Measurements from ENCODE around the gene SLC8A1.

Gene SLC8A1

GRCh38 chr2:40450796-40451430 is 977 bp downstream of the SLC8A1 start:
- H3K4me3 ChIP-seq (ENCODE audit: low read depth, low read length): peak overlapping the region; percentile 89
- H3K9me3 ChIP-seq (ENCODE audit: severe bottlenecking): no peaks in the 10 kb centered on the region
- no peaks in the 10 kb centered on the region for H3K27me3 ChIP-seq (ENCODE audit: insufficient read depth, low read depth, severe bottlenecking)
- H3K36me3 ChIP-seq: no peaks in the 10 kb centered on the region
- no peak overlapping the region for H3K27ac ChIP-seq
- peak; percentile 36 for DNase-seq
- no peak for TF ChIP-seq CTCF (IDR thresholded peaks at IDR 0.05; ENCODE audit: low read depth, low read length)

- no peak for TF ChIP-seq CTCF (IDR thresholded peaks at IDR 0.05; ENCODE audit: low read depth, low read length)
- Histone ChIP-seq H3K36me3 (no peaks in the 10 kb centered on the region), H3K27ac (no peak overlapping the region), H3K27me3 (ENCODE audit: insufficient read depth, low read depth, severe bottlenecking) (no peaks in the 10 kb centered on the region), H3K4me3 (ENCODE audit: low read depth, low read length) (peak overlapping the region; percentile 89), H3K9me3 (ENCODE audit: severe bottlenecking) (no peaks in the 10 kb centered on the region)
- no peak for DNase-seq
Observed at GRCh38 chr2:40450066-40450795, 1.7 kb downstream of the SLC8A1 start.

GRCh38 chr2:40448476-40449079 is 3.3 kb downstream of the SLC8A1 start:
- Histone ChIP-seq H3K36me3 (no peaks in the 10 kb centered on the region), H3K27me3 (ENCODE audit: insufficient read depth, low read depth, severe bottlenecking) (no peaks in the 10 kb centered on the region), H3K9me3 (ENCODE audit: severe bottlenecking) (no peaks in the 10 kb centered on the region), H3K27ac (no peak overlapping the region), H3K4me3 (ENCODE audit: low read depth, low read length) (no peak overlapping the region)
- DNase-seq: peak; percentile 56
- peak; percentile 72 for TF ChIP-seq CTCF (IDR thresholded peaks at IDR 0.05; ENCODE audit: low read depth, low read length)

GRCh38 chr2:40445467-40445866 is 6.4 kb downstream of the SLC8A1 start:
- no peak for DNase-seq
- no peaks in the 10 kb centered on the region for H3K36me3 ChIP-seq
- H3K9me3 ChIP-seq (ENCODE audit: severe bottlenecking): no peaks in the 10 kb centered on the region
- no peak overlapping the region for H3K27ac ChIP-seq
- TF ChIP-seq CTCF (IDR thresholded peaks at IDR 0.05; ENCODE audit: low read depth, low read length): no peak
- H3K27me3 ChIP-seq (ENCODE audit: insufficient read depth, low read depth, severe bottlenecking): no peaks in the 10 kb centered on the region
- H3K4me3 ChIP-seq (ENCODE audit: low read depth, low read length): no peak overlapping the region

- no peak overlapping the region for H3K4me3 ChIP-seq (ENCODE audit: low read depth, low read length)
- H3K36me3 ChIP-seq: no peaks in the 10 kb centered on the region
- H3K27me3 ChIP-seq (ENCODE audit: insufficient read depth, low read depth, severe bottlenecking): no peaks in the 10 kb centered on the region
- no peak overlapping the region for H3K27ac ChIP-seq
- no peak for DNase-seq
- TF ChIP-seq CTCF (IDR thresholded peaks at IDR 0.05; ENCODE audit: low read depth, low read length): no peak
- no peaks in the 10 kb centered on the region for H3K9me3 ChIP-seq (ENCODE audit: severe bottlenecking)
Observed at GRCh38 chr2:40440835-40441234, 11.1 kb downstream of the SLC8A1 start.
